Measurements from ENCODE around the gene SH3GLB1. TPM values are rescaled to one million over a fixed set of nuclear protein-coding genes. Genes with fewer than 3 reads are reported as not detected.
A peak's percentile ranks its signal among the peaks of the same experiment; 100 is the strongest.

Gene SH3GLB1
- total RNA-seq, 4 donors from 2014 or later = 52.5 to 75.1 (median 63.4) TPM

- Histone ChIP-seq H3K4me3 (no peak overlapping the region), H3K36me3 (no peaks in the 10 kb centered on the region), H3K27ac (peak overlapping the region in 3 of 4 donors; percentile 8 to 43 (median 8)), H3K27me3 (no peaks in the 10 kb centered on the region), H3K9me3 (no peaks in the 10 kb centered on the region), H3K4me1 (peaks cover 0 to 51% (median 4%) of the 10 kb centered on the region in 4 donors)
- DNase-seq = no peak
- in situ Hi-C loops (cut with MboI; ENCODE audit: low pct_ligation_motif_present in 1 of 4, low pct_unique_long_range_greater_than_20kb in 1 of 4, low sequenced_read_pairs in 3 of 4) (no loop called here), intact Hi-C loops (cut with DNase I; ENCODE audit: low total_unique reads) (no loop called here)
- TF ChIP-seq EP300 (IDR thresholded peaks at IDR 0.05; ENCODE audit: low read depth) = no peak
- TF ChIP-seq, protein P1, sequence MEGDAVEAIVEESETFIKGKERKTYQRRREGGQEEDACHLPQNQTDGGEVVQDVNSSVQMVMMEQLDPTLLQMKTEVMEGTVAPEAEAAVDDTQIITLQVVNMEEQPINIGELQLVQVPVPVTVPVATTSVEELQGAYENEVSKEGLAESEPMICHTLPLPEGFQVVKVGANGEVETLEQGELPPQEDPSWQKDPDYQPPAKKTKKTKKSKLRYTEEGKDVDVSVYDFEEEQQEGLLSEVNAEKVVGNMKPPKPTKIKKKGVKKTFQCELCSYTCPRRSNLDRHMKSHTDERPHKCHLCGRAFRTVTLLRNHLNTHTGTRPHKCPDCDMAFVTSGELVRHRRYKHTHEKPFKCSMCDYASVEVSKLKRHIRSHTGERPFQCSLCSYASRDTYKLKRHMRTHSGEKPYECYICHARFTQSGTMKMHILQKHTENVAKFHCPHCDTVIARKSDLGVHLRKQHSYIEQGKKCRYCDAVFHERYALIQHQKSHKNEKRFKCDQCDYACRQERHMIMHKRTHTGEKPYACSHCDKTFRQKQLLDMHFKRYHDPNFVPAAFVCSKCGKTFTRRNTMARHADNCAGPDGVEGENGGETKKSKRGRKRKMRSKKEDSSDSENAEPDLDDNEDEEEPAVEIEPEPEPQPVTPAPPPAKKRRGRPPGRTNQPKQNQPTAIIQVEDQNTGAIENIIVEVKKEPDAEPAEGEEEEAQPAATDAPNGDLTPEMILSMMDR (IDR thresholded peaks at IDR 0.05) = no peak
- TF ChIP-seq POLR2AphosphoS5 (IDR thresholded peaks at IDR 0.05) = no peak
- no peak for TF ChIP-seq POLR2A (IDR thresholded peaks at IDR 0.05)
Observed at GRCh38 chr1:86756062-86756406, 51.7 kb downstream of the SH3GLB1 start.

GRCh38 chr1:86757272-86757984 is 53.1 kb downstream of the SH3GLB1 start:
- Histone ChIP-seq H3K27me3 (no peaks in the 10 kb centered on the region), H3K9me3 (no peaks in the 10 kb centered on the region), H3K4me3 (no peak overlapping the region), H3K4me1 (peaks cover 0 to 45% (median 4%) of the 10 kb centered on the region in 4 donors), H3K27ac (peak overlapping the region in 2 of 4 donors; percentile 19 to 28), H3K36me3 (no peaks in the 10 kb centered on the region)
- intact Hi-C loops (cut with DNase I; ENCODE audit: low total_unique reads) = no loop called here
- WGBS, 2 donors (ENCODE audit: low coverage in 1 of 2) = 69 to 91% methylated on average over 6 to 14 of the region's 14 CpGs
- in situ Hi-C loops (cut with MboI; ENCODE audit: low pct_ligation_motif_present in 1 of 4, low pct_unique_long_range_greater_than_20kb in 1 of 4, low sequenced_read_pairs in 3 of 4) = no loop called here
- DNase-seq = no peak
- TF ChIP-seq EP300 (IDR thresholded peaks at IDR 0.05; ENCODE audit: low read depth) (no peak), POLR2AphosphoS5 (IDR thresholded peaks at IDR 0.05) (peak in 1 of 3 donors; percentile 43)
- TF ChIP-seq, protein P1 (IDR thresholded peaks at IDR 0.05) = no peak

GRCh38 chr1:86758570-86758969 is 54.2 kb downstream of the SH3GLB1 start:
- DNase-seq = peak; percentile 78
- in situ Hi-C loops (cut with MboI; ENCODE audit: low pct_ligation_motif_present in 1 of 4, low pct_unique_long_range_greater_than_20kb in 1 of 4, low sequenced_read_pairs in 3 of 4) = no loop called here

DNA sequence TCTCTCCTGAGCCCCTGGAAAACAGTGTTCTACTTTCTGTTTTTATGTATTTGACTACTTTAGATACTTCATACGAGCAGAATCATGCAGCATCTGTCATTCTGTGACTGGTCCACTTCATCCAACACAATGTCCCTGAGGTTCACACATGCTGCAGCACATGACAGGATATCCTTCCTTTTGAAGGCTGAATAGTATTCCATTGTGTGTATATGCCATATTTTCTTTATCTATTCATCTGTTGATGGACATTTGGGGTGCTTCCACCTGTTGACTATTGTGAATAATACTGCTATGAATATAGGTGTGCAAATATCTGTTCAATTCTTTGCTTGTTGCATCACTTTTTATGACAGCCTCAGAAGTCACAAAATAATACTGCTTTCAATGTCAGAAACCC is 55.8 kb downstream of the SH3GLB1 start:
- no peak for DNase-seq
- no peak overlapping the region for H3K27ac ChIP-seq
- intact Hi-C loops (cut with DNase I; ENCODE audit: low total_unique reads) = no loop called here
- no peak overlapping the region for H3K4me3 ChIP-seq
- H3K36me3 ChIP-seq = no peaks in the 10 kb centered on the region
- TF ChIP-seq EP300 (IDR thresholded peaks at IDR 0.05; ENCODE audit: low read depth) = no peak
- no peak for TF ChIP-seq POLR2A (IDR thresholded peaks at IDR 0.05)
- TF ChIP-seq POLR2AphosphoS5 (IDR thresholded peaks at IDR 0.05) = no peak
- TF ChIP-seq, protein P1 (IDR thresholded peaks at IDR 0.05) = no peak
- no peaks in the 10 kb centered on the region for H3K27me3 ChIP-seq
- WGBS, 2 donors (ENCODE audit: low coverage in 1 of 2) = 83 to 90% methylated on average over 1 of the region's 1 CpG
- H3K9me3 ChIP-seq = no peaks in the 10 kb centered on the region
- H3K4me1 ChIP-seq = peaks cover 0 to 24% (median 2%) of the 10 kb centered on the region in 4 donors
- in situ Hi-C loops (cut with MboI; ENCODE audit: low pct_ligation_motif_present in 1 of 4, low pct_unique_long_range_greater_than_20kb in 1 of 4, low sequenced_read_pairs in 3 of 4) = no loop called here

More at GRCh38 chr1:86758570-86758969, 54.2 kb downstream of the SH3GLB1 start:
- Histone ChIP-seq H3K27ac (no peak overlapping the region), H3K27me3 (no peaks in the 10 kb centered on the region), H3K4me1 (peaks cover 0 to 34% (median 2%) of the 10 kb centered on the region in 4 donors), H3K36me3 (no peaks in the 10 kb centered on the region), H3K4me3 (no peak overlapping the region), H3K9me3 (no peaks in the 10 kb centered on the region)
- intact Hi-C loops (cut with DNase I; ENCODE audit: low total_unique reads) = no loop called here
- WGBS, 2 donors (ENCODE audit: low coverage in 1 of 2) = 61 to 71% methylated on average over 1 to 3 of the region's 3 CpGs
- TF ChIP-seq POLR2AphosphoS5 (IDR thresholded peaks at IDR 0.05) = peak in 1 of 3 donors; percentile 12
- no peak for TF ChIP-seq EP300 (IDR thresholded peaks at IDR 0.05; ENCODE audit: low read depth)
